PC-9 (cell line): ENCODE measurements around the gene KCNJ14. TPM values are rescaled to one million over a fixed set of nuclear protein-coding genes. Genes with fewer than 3 reads are reported as not detected.

Experiments used
- BruUV-seq: library from RNA; stranded (reverse); fragments of 400-500 nt; replicated peaks from 2 replicates; lab custom pipeline; 2021; lab: Mats Ljungman, UMichigan
- CTCF ChIA-PET: fragments of 300-600 bp; sonication (Branson Sonifier 250); formaldehyde crosslinking; loops from one replicate; lab custom pipeline; 2022; ENCODE audit warnings: antibody characterized with exemption; lab: Charles Lee
- POLR2A ChIA-PET: fragments of 300-600 bp; sonication (Branson Sonifier 250); formaldehyde crosslinking; loops from one replicate; lab custom pipeline; 2022; ENCODE audit warnings: antibody characterized with exemption; ENCODE audit not compliant: unreplicated experiment; lab: Charles Lee
- DNase-seq, 2 experiments: peaks; one replicate each; pipeline versions ENCODE4 v3.0.0 to v3.0.0-alpha.2; 2015 to 2022; ENCODE audit warnings: mixed read lengths in 1 of 2
- H2AFZ ChIP-seq: fragments of 200-600 bp; sonication (generic); 2 replicates; pipeline ENCODE4 v1.8.1; 2017; ENCODE audit warnings: antibody characterized with exemption
- H3F3A ChIP-seq: fragments of 200-600 bp; sonication (generic); 2 replicates; pipeline ENCODE4 v1.8.1; 2017; ENCODE audit warnings: antibody characterized with exemption, mild to moderate bottlenecking, low read depth; ENCODE audit not compliant: insufficient read depth
- H3K27ac ChIP-seq: fragments of 200-600 bp; sonication (generic); 2 replicates; pipeline ENCODE4 v1.6.1; 2016; ENCODE audit warnings: mixed run types
- H3K27me3 ChIP-seq: fragments of 200-600 bp; sonication (generic); 2 replicates; pipeline ENCODE4 v1.6.1; 2016; ENCODE audit warnings: low read depth, mixed run types; ENCODE audit not compliant: insufficient read depth
- H3K36me3 ChIP-seq: fragments of 200-600 bp; sonication (generic); 2 replicates; pipeline ENCODE4 v1.6.1; 2016; ENCODE audit warnings: low read depth, mixed run types
- H3K4me1 ChIP-seq: fragments of 200-600 bp; sonication (generic); replicated peaks from 2 replicates; pipeline ENCODE4 v1.6.1; 2016; ENCODE audit warnings: mixed run types; ENCODE audit not compliant: insufficient read depth
- H3K4me2 ChIP-seq: fragments of 200-600 bp; sonication (generic); 2 replicates; pipeline ENCODE4 v1.6.1; 2017; ENCODE audit warnings: mixed run types
- H3K4me3 ChIP-seq: fragments of 200-600 bp; sonication (generic); 2 replicates; pipeline ENCODE4 v1.6.1; 2016; ENCODE audit warnings: mixed run types
- H3K79me2 ChIP-seq: fragments of 200-600 bp; sonication (generic); 2 replicates; pipeline ENCODE4 v1.6.1; 2017; ENCODE audit warnings: low read depth, mixed run types
- H3K9me2 ChIP-seq: fragments of 200-600 bp; sonication (generic); 2 replicates; pipeline ENCODE4 v1.8.1; 2017; ENCODE audit warnings: mild to moderate bottlenecking; ENCODE audit not compliant: insufficient read depth
- H3K9me3 ChIP-seq: fragments of 200-600 bp; sonication (generic); 2 replicates; pipeline ENCODE4 v1.8.1; 2016; ENCODE audit warnings: low read depth; ENCODE audit not compliant: insufficient read depth
- H4K20me1 ChIP-seq: fragments of 200-600 bp; sonication (generic); 2 replicates; pipeline ENCODE4 v1.8.1; 2017; ENCODE audit not compliant: insufficient read depth
- CTCF ChIP-seq: fragments of 200-600 bp; sonication (generic); conservative IDR thresholded peaks from 2 replicates; pipeline ENCODE4 v1.6.1; 2017; ENCODE audit warnings: mixed run types, antibody characterized with exemption, mild to moderate bottlenecking, moderate library complexity
- EZH2 ChIP-seq: fragments of 200-600 bp; sonication (generic); IDR thresholded peaks from 2 replicates; pipeline ENCODE4 v1.8.0; 2017; ENCODE audit warnings: antibody characterized with exemption, low read depth
- intact Hi-C: fragments of 100-400 bp; cut with micrococcal nuclease; formaldehyde crosslinking; loops from one replicate; pipeline ENCODE4 v1.10.0; 2022; ENCODE audit not compliant: unreplicated experiment
- total RNA-seq: library from RNA; stranded (reverse); gene quantifications from 2 replicates; pipeline ENCODE4 v1.2.3, GENCODE V29; 2021

The KCNJ14 gene
- total RNA-seq, 1 experiment from 2014 or later = 5.4 TPM

- DNase-seq = no peak
- Histone ChIP-seq H3K9me2 (no peaks in the 10 kb centered on the region), H3K4me2 (no peak overlapping the region), H3K27me3 (no peaks in the 10 kb centered on the region), H3K4me1 (no peaks in the 10 kb centered on the region), H3K79me2 (no peaks in the 10 kb centered on the region), H2AFZ (no peak overlapping the region), H3F3A (peaks cover 33% of the 10 kb centered on the region), H4K20me1 (no peaks in the 10 kb centered on the region; the same call in 1 of the 2 replicates), H3K9me3 (no peaks in the 10 kb centered on the region), H3K27ac (no peak overlapping the region), H3K36me3 (0 out of 2 replicates have a peak, but pooled peaks cover 2% of the 10 kb centered on the region), H3K4me3 (no peak overlapping the region)
- TF ChIP-seq EZH2 (no peak), CTCF (no peak)
- CTCF ChIA-PET = no interaction called here
- BruUV-seq = no TSS peak
- intact Hi-C loops = no loop called here
- POLR2A ChIA-PET = no interaction called here
These were observed 18.8 kb upstream of the KCNJ14 start for GRCh38 chr19:48436586-48436985.

GRCh38 chr19:48441360-48442050 lies 13.9 kb upstream of the KCNJ14 start:
- no peak overlapping the region for H2AFZ ChIP-seq
- H3K4me2 ChIP-seq = no peak overlapping the region
- no peaks in the 10 kb centered on the region for H3K27me3 ChIP-seq
- no peak overlapping the region for H3K4me3 ChIP-seq
- TF ChIP-seq EZH2 (no peak), CTCF (no peak)
- H4K20me1 ChIP-seq = no peaks in the 10 kb centered on the region; the same call in 1 of the 2 replicates
- no peaks in the 10 kb centered on the region for H3K9me2 ChIP-seq
- no peak overlapping the region for H3K27ac ChIP-seq
- H3K36me3 ChIP-seq = 0 out of 2 replicates have a peak, but pooled peaks cover 3% of the 10 kb centered on the region
- peaks cover 6% of the 10 kb centered on the region for H3K79me2 ChIP-seq
- CTCF ChIA-PET = interaction anchor here (0.7 kb wide), 1 partner anchor 18 kb away, joined by 9 read pairs; no protein-coding TSS in a partner anchor
- POLR2A ChIA-PET = no interaction called here
- intact Hi-C loops = no loop called here
- no TSS peak for BruUV-seq
- peaks cover 13% of the 10 kb centered on the region; the same call in 1 of the 2 replicates for H3K4me1 ChIP-seq
- peaks cover 46% of the 10 kb centered on the region for H3F3A ChIP-seq
- no peak for DNase-seq
- no peaks in the 10 kb centered on the region for H3K9me3 ChIP-seq

- H3K4me3 ChIP-seq = no peak overlapping the region
- no peak overlapping the region for H2AFZ ChIP-seq
- H3K27me3 ChIP-seq = no peaks in the 10 kb centered on the region
- no peaks in the 10 kb centered on the region for H3K9me3 ChIP-seq
- no peaks in the 10 kb centered on the region for H4K20me1 ChIP-seq
- TF ChIP-seq CTCF (no peak), EZH2 (no peak)
- DNase-seq = no peak
- peaks cover 21% of the 10 kb centered on the region; the same call in 1 of the 2 replicates for H3K4me1 ChIP-seq
- no peak overlapping the region for H3K4me2 ChIP-seq
- peaks cover 15% of the 10 kb centered on the region for H3K79me2 ChIP-seq
- ChIA-PET CTCF (no interaction called here), POLR2A (no interaction called here)
- H3K36me3 ChIP-seq = peaks cover 5% of the 10 kb centered on the region; the same call in 1 of the 2 replicates
- H3K9me2 ChIP-seq = no peaks in the 10 kb centered on the region
- no TSS peak for BruUV-seq
- peaks cover 39% of the 10 kb centered on the region for H3F3A ChIP-seq
- intact Hi-C loops = no loop called here
- H3K27ac ChIP-seq = no peak overlapping the region
These were observed 13.0 kb upstream of the KCNJ14 start for GRCh38 chr19:48442116-48443035.
